GM21529 (cell line): ENCODE measurements around the gene GSG1L.

ENCODE experiments used
- ATAC-seq: cut with Tn5 transposase; IDR thresholded peaks from one replicate; pipeline ENCODE4 v1.9.1; 2021; ENCODE audit not compliant: unreplicated experiment

The GSG1L gene

DNA sequence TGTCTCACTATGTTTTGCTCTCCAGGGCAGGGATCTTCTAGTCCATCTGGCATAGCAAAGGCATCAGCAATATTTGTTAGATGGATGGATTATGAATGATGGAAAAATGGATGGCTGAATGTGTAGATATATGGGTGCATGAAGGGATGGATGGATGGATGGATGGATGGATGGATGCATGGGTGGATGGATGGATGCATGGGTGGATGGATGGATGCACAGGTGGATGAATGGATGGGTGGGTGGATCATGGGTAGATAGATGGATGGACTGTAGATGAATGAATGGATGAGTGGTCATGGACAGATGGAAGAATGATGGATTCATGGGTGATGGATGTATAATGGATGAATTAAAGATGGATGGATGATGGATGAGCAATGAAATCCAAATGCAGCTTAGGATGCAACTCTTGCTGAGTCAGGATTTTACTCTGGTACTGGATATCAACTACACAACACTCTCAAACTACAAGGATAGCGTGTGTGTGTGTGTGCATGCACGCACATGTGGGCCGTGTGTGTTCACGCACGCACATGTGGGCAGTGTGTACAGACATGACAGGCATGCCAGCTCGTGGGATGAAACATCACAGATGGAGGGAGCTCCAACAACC, 34.0 kb downstream of the GSG1L start:
- no peak for ATAC-seq

GRCh38 chr16:28027055-28027454, 36.5 kb downstream of the GSG1L start:
- ATAC-seq = no peak

GRCh38 chr16:28025631-28026030, 37.9 kb downstream of the GSG1L start:
- ATAC-seq = no peak

- ATAC-seq = no peak
Observed at GRCh38 chr16:28019218-28019617, 44.3 kb downstream of the GSG1L start.

GRCh38 chr16:28014851-28015250, 48.7 kb downstream of the GSG1L start:
- no peak for ATAC-seq

DNA sequence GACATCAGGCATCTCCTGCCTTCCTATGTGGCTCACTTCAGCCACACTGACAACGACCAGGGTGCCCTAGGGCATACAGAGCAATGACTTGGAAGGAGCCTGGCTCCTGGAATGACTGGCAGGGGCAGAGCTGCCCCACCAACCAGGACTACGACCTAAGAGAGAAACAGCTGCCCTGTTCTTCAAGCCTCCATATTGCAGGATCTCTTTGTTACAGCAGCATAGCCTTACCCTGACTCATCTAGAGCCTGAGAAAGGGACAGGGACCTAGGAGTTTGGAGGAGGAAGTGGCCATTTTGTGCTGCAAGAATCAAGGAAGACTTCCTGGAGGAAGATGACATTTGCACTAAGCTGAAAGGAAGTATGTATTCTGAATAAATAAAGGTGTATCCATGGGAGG, 49.6 kb downstream of the GSG1L start:
- no peak for ATAC-seq

DNA sequence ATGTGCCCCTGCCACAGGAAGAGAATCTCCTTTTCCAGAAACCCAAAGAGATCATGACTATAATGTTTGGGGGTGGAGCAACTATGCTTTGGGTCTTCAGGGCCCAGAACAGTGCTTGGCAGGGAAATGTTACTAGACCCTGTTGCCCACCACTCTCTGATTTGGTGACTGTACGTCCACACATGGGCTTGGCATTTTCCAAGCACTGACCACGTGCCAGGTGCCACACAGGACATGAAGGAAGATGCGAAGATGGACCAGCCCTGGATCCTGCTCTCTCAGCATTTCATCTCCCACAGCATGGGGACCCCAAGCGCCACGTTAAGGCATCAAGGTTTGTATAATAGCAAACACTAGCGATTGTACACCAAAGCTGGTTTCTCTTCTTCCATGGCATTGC, 50.1 kb downstream of the GSG1L start:
- ATAC-seq = no peak

GRCh38 chr16:28011971-28012445, 51.5 kb downstream of the GSG1L start:
- no peak for ATAC-seq

- no peak for ATAC-seq
Observed at GRCh38 chr16:28011223-28011622, 52.3 kb downstream of the GSG1L start.

DNA sequence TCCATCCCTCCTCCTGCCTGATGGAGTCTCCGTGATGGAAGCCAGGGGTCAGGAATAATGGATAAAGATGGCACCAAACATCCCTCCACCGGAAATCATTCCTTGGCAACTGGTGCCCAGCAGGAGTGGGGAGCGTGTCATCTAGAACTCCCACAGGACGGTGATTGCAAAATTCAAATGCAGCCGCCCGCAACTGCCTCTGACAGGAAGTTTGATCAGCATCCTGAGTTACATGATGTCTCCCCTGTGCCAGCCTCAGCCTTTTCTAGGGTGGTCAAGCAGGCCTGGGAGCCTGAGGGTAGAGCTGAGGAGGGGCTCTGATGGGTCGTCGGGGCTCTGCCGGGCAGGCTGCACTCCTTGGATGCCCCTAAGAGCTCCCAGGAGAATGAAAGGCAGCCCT, 52.8 kb downstream of the GSG1L start:
- ATAC-seq = no peak

DNA sequence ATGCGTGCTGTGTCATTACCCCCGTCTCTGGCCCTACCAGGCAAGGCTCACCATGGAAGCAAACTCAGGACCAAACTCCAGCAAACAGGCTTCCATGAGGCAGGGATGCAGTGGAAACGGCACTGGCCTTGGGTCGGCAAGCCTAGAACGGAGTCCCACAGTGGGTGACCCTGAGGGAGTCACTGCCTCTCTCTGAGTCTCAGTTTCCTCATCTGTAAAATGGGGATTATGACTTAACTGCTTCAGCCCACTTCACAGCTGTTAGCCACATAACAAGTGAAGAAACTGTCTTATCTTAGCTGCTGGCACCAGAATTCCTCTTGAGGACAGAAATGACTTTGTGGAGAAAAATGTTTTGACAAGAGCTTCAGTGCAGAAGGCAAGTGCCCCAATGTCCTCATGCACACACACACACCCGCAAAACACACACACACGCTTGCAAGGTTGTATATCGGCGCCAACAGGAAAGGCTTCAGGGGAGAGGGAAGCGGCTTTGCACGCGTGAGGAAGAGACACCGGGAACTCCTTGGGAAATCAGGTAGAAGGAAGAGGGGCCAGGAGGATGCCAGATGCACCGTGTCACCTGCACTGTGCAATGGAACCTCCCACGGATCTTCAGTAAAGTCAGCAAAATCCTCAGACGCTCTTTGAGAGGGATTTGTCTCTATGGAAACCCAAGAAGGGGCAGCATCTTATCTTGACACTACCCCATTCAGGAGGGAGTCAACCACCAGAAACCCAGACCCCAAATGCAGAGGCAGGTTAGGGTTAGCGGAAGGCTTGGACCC, 53.7 kb downstream of the GSG1L start:
- no peak for ATAC-seq

DNA sequence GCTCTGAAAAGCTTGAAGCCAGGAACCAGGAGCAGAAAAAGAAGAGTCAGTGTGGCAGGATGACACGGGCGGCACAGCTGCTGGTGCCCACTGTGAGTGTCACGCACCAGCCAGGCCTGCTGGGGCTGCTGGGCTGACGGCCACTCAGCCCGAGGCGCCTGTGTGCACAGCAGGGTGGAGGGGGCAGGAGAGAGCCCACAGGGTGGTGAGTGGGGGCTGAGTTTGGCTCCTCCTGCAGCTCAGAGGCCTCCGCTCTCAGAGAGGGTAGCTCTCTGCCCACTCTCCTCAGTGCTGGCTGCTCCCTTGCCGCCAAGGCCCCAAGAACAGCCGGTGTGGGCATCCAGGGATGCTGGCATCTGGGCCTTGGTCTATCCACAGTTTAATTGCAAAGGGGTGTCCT, 59.6 kb downstream of the GSG1L start:
- ATAC-seq = no peak

- ATAC-seq = no peak
Observed at GRCh38 chr16:28003021-28003865, 60.3 kb downstream of the GSG1L start.

DNA sequence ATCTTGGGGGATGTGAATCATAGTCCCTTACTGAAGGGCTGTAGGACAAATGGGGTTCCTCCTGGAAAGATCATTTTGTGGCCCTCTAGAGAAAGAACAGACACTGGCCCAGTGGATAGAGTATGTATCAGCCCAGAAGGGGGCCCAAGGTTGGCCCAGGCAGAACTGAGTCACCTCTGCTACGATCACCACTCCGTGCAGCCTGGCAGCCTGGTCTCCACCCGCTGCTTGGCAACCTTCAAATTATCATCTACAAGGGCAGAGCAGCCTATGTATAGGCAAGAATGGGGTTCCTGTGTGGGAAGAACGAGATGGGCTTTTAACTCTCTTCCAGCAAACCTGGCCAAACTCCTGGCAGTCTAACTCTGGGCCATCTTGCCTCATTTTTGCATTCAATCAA, 61.9 kb downstream of the GSG1L start:
- no peak for ATAC-seq

GRCh38 chr16:28001184-28001583, 62.3 kb downstream of the GSG1L start:
- ATAC-seq = no peak

- no peak for ATAC-seq
Observed at GRCh38 chr16:28000314-28001169, 63.0 kb downstream of the GSG1L start.

DNA sequence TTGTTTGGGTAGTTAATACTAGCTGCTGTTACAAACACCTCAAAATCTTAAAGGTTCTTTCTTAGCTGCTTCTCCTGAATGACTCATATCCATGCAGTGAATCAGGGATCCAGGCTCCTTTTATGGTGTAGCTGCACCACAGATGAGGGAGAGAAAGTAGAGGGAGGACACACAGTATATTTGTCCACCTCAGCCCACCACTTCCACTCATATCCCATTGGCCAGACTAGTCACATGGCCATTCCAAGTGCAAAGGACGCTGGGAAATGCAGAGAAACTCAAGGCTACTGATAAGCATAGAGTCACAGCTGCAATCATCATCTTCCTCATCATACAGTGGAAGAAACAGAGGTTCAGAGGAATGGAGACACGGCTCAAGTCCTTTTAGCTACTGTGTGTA, 63.8 kb downstream of the GSG1L start:
- ATAC-seq = no peak

- ATAC-seq = no peak
Observed at GRCh38 chr16:27995378-27995777, 68.1 kb downstream of the GSG1L start.

DNA sequence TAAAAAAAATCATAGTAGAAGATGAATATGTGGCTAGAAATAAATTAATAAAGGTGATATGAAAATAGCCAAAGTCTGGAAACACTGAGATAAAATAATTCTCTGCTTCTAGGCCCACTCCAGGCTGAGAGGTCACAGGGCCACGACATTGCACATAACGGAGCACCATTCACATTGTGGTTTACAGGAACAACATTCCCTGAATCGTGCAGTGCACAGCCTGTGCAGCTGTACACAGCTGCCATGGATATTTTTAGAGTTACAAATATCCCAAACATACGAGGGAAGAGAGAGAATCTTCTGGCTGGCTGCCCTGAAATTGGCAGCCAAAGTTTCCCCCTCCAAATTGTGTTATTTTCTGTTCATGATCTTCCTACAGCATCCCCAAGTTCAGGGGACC, 68.8 kb downstream of the GSG1L start:
- no peak for ATAC-seq

DNA sequence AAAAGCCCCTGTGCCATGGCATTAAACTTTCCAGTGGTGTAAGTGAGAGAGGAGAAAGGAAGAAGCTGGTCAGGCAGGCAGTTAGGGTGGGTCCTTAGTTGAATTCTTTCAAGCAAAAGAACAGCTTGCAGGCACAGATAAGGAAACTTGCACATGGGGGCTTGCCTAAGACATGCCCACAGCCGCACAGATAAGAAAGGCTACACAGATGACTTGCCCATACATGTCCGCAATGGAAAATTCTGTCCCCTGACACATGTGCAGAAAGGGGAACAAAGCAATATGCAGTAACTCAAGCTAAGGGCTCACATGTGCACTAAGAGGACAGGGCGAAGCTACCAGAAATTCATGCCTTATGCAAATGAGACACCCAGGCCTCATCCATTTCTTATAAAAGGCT, 69.9 kb downstream of the GSG1L start:
- no peak for ATAC-seq

- ATAC-seq = no peak
Observed at GRCh38 chr16:27991876-27992275, 71.6 kb downstream of the GSG1L start.
